GM12891 (cell line): Measurements from ENCODE around the gene TPK1.
"Not testable (repeated sequence)": the region's sequence is repeated elsewhere in the genome, so short reads cannot be mapped to it uniquely, and the experiment has no call there.

Experiments
- DNase-seq: peaks from one replicate; pipeline ENCODE4 v3.0.0; 2011; ENCODE audit warnings: low spot score; ENCODE audit not compliant: insufficient read length
- FAIRE-seq: peaks from 2 replicates; lab custom pipeline; 2011; peaks lifted over from hg19 to GRCh38; lab: Jason Lieb, UNC
- PAX5 ChIP-seq: IDR thresholded peaks from 2 replicates; pipeline ENCODE4 v1.6.1; 2011; ENCODE audit warnings: low read length, moderate library complexity, mild to moderate bottlenecking; ENCODE audit not compliant: insufficient read depth, severe bottlenecking
- POLR2A ChIP-seq: IDR thresholded peaks from 2 replicates; pipeline ENCODE4 v1.6.1; 2011; ENCODE audit warnings: low read depth, low read length, control low read depth
- POLR2AphosphoS5 ChIP-seq: IDR thresholded peaks from 2 replicates; pipeline ENCODE4 v1.6.1; 2011; ENCODE audit warnings: low read depth, low read length, control low read depth
- POU2F2 ChIP-seq: IDR thresholded peaks from 2 replicates; pipeline ENCODE4 v1.6.1; 2011; ENCODE audit warnings: low read depth, mild to moderate bottlenecking, control low read depth, low read length, moderate library complexity
- SPI1 ChIP-seq: IDR thresholded peaks from 2 replicates; pipeline ENCODE4 v1.6.1; 2011; ENCODE audit warnings: low read depth, low read length, control low read depth
- TAF1 ChIP-seq: IDR thresholded peaks from 2 replicates; pipeline ENCODE4 v1.6.1; 2011; ENCODE audit warnings: low read depth, low read length, control low read depth

Gene TPK1

GRCh38 chr7:144438759-144439158, 397.1 kb downstream of the TPK1 start:
- FAIRE-seq (no peak), DNase-seq (no peak)
- TF ChIP-seq PAX5, result no peak
- no peak for TF ChIP-seq TAF1
- no peak for TF ChIP-seq POU2F2
- TF ChIP-seq POLR2A, result no peak
- no peak for TF ChIP-seq SPI1
- no peak for TF ChIP-seq POLR2AphosphoS5

GRCh38 chr7:144437370-144438191, 398.3 kb downstream of the TPK1 start:
- TF ChIP-seq POU2F2 (no peak), TAF1 (no peak), POLR2A (no peak), SPI1 (no peak), PAX5 (no peak), POLR2AphosphoS5 (no peak)
- DNase-seq, result peak; percentile 7
- peak; percentile 87 for FAIRE-seq

- TF ChIP-seq TAF1 (no peak), POLR2A (no peak), PAX5 (no peak), POLR2AphosphoS5 (no peak), POU2F2 (no peak), SPI1 (no peak)
- no peak for FAIRE-seq
- DNase-seq, result no peak
Measured at GRCh38 chr7:144436500-144436899, 399.4 kb downstream of the TPK1 start.

- TF ChIP-seq PAX5 (no peak), TAF1 (no peak), POLR2AphosphoS5 (no peak), POU2F2 (no peak), POLR2A (no peak), SPI1 (no peak)
- DNase-seq, result no peak
- FAIRE-seq, result no peak
Measured at GRCh38 chr7:144428431-144428830, 407.4 kb downstream of the TPK1 start.

- DNase-seq, FAIRE-seq: not testable (repeated sequence)
Measured at GRCh38 chr7:144427539-144427938, 408.3 kb downstream of the TPK1 start.

- not testable (repeated sequence) for FAIRE-seq, DNase-seq
Measured at GRCh38 chr7:144418931-144419330, 416.9 kb downstream of the TPK1 start.

GRCh38 chr7:144416341-144416740, 419.5 kb downstream of the TPK1 start:
- DNase-seq, result no peak
- FAIRE-seq, result no peak
- TF ChIP-seq PAX5 (no peak), SPI1 (no peak), POLR2A (no peak), POLR2AphosphoS5 (no peak), TAF1 (no peak), POU2F2 (no peak)

- DNase-seq (no peak), FAIRE-seq (no peak)
- TF ChIP-seq POU2F2 (no peak), POLR2AphosphoS5 (no peak), TAF1 (no peak), PAX5 (no peak), POLR2A (no peak), SPI1 (no peak)
Measured at GRCh38 chr7:144415858-144416257, 420.0 kb downstream of the TPK1 start.

- no peak for FAIRE-seq
- no peak for DNase-seq
Measured at GRCh38 chr7:144414815-144415214, 421.0 kb downstream of the TPK1 start.

GRCh38 chr7:144410441-144410840, 425.4 kb downstream of the TPK1 start:
- no peak for TF ChIP-seq POLR2AphosphoS5
- no peak for TF ChIP-seq TAF1
- TF ChIP-seq SPI1, result no peak
- TF ChIP-seq POU2F2, result no peak
- no peak for TF ChIP-seq PAX5
- TF ChIP-seq POLR2A, result no peak

More at GRCh38 chr7:144414815-144415214, 421.0 kb downstream of the TPK1 start:
- TF ChIP-seq POLR2AphosphoS5 (no peak), SPI1 (no peak), POU2F2 (no peak), PAX5 (no peak), POLR2A (no peak), TAF1 (no peak)

GRCh38 chr7:144408121-144408520, 427.7 kb downstream of the TPK1 start:
- FAIRE-seq (no peak), DNase-seq (no peak)
- no peak for TF ChIP-seq SPI1
- no peak for TF ChIP-seq POLR2A
- TF ChIP-seq POLR2AphosphoS5, result no peak
- no peak for TF ChIP-seq POU2F2
- TF ChIP-seq TAF1, result no peak
- no peak for TF ChIP-seq PAX5

More at GRCh38 chr7:144410441-144410840, 425.4 kb downstream of the TPK1 start:
- no peak for DNase-seq
- no peak for FAIRE-seq
